Measurements from ENCODE around the gene ITSN1. TPM values are rescaled to one million over a fixed set of nuclear protein-coding genes. Genes with fewer than 3 reads are reported as not detected.

Gene ITSN1
- total and polyA plus RNA-seq, 4 donors, result 20.3 to 112 (median 40.2) TPM

- DNase-seq (ENCODE audit: low spot score), result no peak
- TF ChIP-seq JUND (IDR thresholded peaks at IDR 0.05) (no peak), SP1 (IDR thresholded peaks at IDR 0.05) (no peak), ATF3 (IDR thresholded peaks at IDR 0.05) (no peak), ZBTB33 (IDR thresholded peaks at IDR 0.05) (no peak), GABPA (IDR thresholded peaks at IDR 0.05 in 1 of 2, conservative IDR thresholded peaks at IDR 0.05 in 1 of 2) (no peak), MAX (IDR thresholded peaks at IDR 0.05) (no peak), NR2F2 (IDR thresholded peaks at IDR 0.05) (no peak), REST (IDR thresholded peaks at IDR 0.05) (no peak), FOXA1 (IDR thresholded peaks at IDR 0.05) (no peak), YY1 (IDR thresholded peaks at IDR 0.05) (no peak), HNF4A (conservative IDR thresholded peaks at IDR 0.05) (no peak), RXRA (IDR thresholded peaks at IDR 0.05) (no peak), HNF4G (IDR thresholded peaks at IDR 0.05) (no peak), CTCF (IDR thresholded peaks at IDR 0.05; ENCODE audit: low read depth, low read length, missing input control) (no peak)
- 76% methylated on average over 1 of the region's 1 CpG for WGBS
- Histone ChIP-seq H3K9ac (ENCODE audit: low read depth in 1 of 2, low read length in 2 of 2) (no peak overlapping the region), H3K36me3 (ENCODE audit: control insufficient read depth in 4 of 4, insufficient read depth in 3 of 4, low read depth in 1 of 4, low read length in 3 of 4) (peaks cover 2 to 5% (median 3%) of the 10 kb centered on the region in 4 donors), H3K27ac (ENCODE audit: low read depth in 1 of 2, low read length in 2 of 2) (no peak overlapping the region), H3K4me1 (ENCODE audit: control insufficient read depth in 4 of 4, insufficient read depth in 4 of 4, low read length in 3 of 4) (peaks cover 0 to 2% (median 0%) of the 10 kb centered on the region in 4 donors), H3K4me3 (ENCODE audit: low read depth in 1 of 3, low read length in 3 of 3) (no peak overlapping the region), H3K27me3 (ENCODE audit: control insufficient read depth in 4 of 4, insufficient read depth in 4 of 4, low read length in 3 of 4) (no peaks in the 10 kb centered on the region), H3K9me3 (ENCODE audit: control insufficient read depth in 4 of 4, low read length in 3 of 4) (peaks cover 0 to 2% (median under 1%) of the 10 kb centered on the region in 4 donors)
These were observed 108.8 kb downstream of the ITSN1 start for GRCh38 chr21:33751120-33751519.

- no peak for DNase-seq (ENCODE audit: low spot score)
- H3K27me3 ChIP-seq (ENCODE audit: control insufficient read depth in 4 of 4, insufficient read depth in 4 of 4, low read length in 3 of 4), result no peaks in the 10 kb centered on the region
- no peak overlapping the region for H3K4me3 ChIP-seq (ENCODE audit: low read depth in 1 of 3, low read length in 3 of 3)
- H3K9me3 ChIP-seq (ENCODE audit: control insufficient read depth in 4 of 4, low read length in 3 of 4), result peaks cover 0 to 2% (median under 1%) of the 10 kb centered on the region in 4 donors
- H3K9ac ChIP-seq (ENCODE audit: low read depth in 1 of 2, low read length in 2 of 2), result no peak overlapping the region
- H3K36me3 ChIP-seq (ENCODE audit: control insufficient read depth in 4 of 4, insufficient read depth in 3 of 4, low read depth in 1 of 4, low read length in 3 of 4), result peaks cover 2 to 5% (median 4%) of the 10 kb centered on the region in 4 donors
- peaks cover 0 to 2% (median 0%) of the 10 kb centered on the region in 4 donors for H3K4me1 ChIP-seq (ENCODE audit: control insufficient read depth in 4 of 4, insufficient read depth in 4 of 4, low read length in 3 of 4)
- no peak overlapping the region for H3K27ac ChIP-seq (ENCODE audit: low read depth in 1 of 2, low read length in 2 of 2)
- no peak for TF ChIP-seq REST (IDR thresholded peaks at IDR 0.05)
- no peak for TF ChIP-seq JUND (IDR thresholded peaks at IDR 0.05)
- no peak for TF ChIP-seq FOXA1 (IDR thresholded peaks at IDR 0.05)
- TF ChIP-seq TAF1 (conservative IDR thresholded peaks at IDR 0.05), result no peak
- TF ChIP-seq SP1 (IDR thresholded peaks at IDR 0.05), result no peak
- no peak for TF ChIP-seq NR2F2 (IDR thresholded peaks at IDR 0.05)
- no peak for TF ChIP-seq ATF3 (IDR thresholded peaks at IDR 0.05)
- TF ChIP-seq FOXA2 (IDR thresholded peaks at IDR 0.05), result no peak
- TF ChIP-seq MAX (IDR thresholded peaks at IDR 0.05), result no peak
- no peak for TF ChIP-seq HNF4A (conservative IDR thresholded peaks at IDR 0.05)
- TF ChIP-seq RXRA (IDR thresholded peaks at IDR 0.05), result no peak
- no peak for TF ChIP-seq RAD21 (IDR thresholded peaks at IDR 0.05)
- TF ChIP-seq GABPA (IDR thresholded peaks at IDR 0.05 in 1 of 2, conservative IDR thresholded peaks at IDR 0.05 in 1 of 2), result no peak
These were observed 109.2 kb downstream of the ITSN1 start for GRCh38 chr21:33751533-33751932.

Data from liver (tissue), 9 donors.